Measurements from ENCODE around the gene KIF3A.

Gene KIF3A

DNA sequence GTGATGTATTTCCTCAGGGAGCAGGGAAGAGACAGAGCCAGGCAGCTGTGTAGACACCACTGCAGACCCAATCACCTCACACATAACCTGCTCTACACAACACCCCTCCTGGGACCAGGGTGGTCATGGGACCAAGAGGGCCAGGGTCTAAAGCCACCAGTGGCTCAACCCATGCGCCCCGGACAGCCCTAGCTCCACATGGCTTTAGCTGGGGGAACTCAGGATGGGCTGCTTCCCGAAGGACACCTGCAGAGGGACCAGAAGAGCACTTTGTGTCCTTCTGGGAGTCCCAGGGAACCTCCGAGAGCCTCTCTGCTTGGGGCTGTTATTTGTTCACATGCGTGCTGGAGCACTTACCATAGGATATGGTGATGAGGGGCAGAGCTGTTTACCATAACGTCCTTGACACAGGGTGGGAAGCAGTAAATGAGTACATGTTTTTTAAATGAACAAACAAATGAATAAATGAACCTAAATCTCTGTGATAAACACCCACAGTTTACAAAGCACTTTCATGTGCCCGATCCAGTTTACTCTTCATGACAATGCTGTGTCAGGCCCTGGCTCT is 27.4 kb upstream of the KIF3A start:
- Histone ChIP-seq H3K9me3 (ENCODE audit: control insufficient read depth, insufficient read depth, low read depth, low read length) (no peaks in the 10 kb centered on the region), H3K4me3 (ENCODE audit: low read depth, low read length) (no peak overlapping the region), H3K36me3 (ENCODE audit: control insufficient read depth in 2 of 2, insufficient read depth in 1 of 2, low read length in 2 of 2) (peaks cover 4 to 64% of the 10 kb centered on the region in 2 experiments; a peak in 2 of 3 replicates), H3K27ac (ENCODE audit: extremely low read depth, low read depth, low read length) (no peak overlapping the region), H3K4me1 (ENCODE audit: control insufficient read depth, insufficient read depth, low read length) (no peaks in the 10 kb centered on the region)
- POLR2A ChIA-PET, result no interaction called here
- TF ChIP-seq ZNF10 (tag by site-specific recombination; IDR thresholded peaks at IDR 0.05) (no peak), ZNF792 (tag by site-specific recombination; IDR thresholded peaks at IDR 0.05) (no peak), ZNF138 (tag by site-specific recombination; IDR thresholded peaks at IDR 0.05; ENCODE audit: borderline replicate concordance) (no peak), ZEB2 (tag by site-specific recombination; IDR thresholded peaks at IDR 0.05) (no peak), ZNF704 (tag by site-specific recombination; IDR thresholded peaks at IDR 0.05) (no peak), ZNF664 (tag by site-specific recombination; IDR thresholded peaks at IDR 0.05) (no peak), ZNF843 (tag by site-specific recombination; IDR thresholded peaks at IDR 0.05) (no peak), ZNF169 (tag by site-specific recombination; IDR thresholded peaks at IDR 0.05) (no peak), SCRT1 (tag by site-specific recombination; IDR thresholded peaks at IDR 0.05; ENCODE audit: borderline replicate concordance) (no peak), OVOL3 (tag by site-specific recombination; IDR thresholded peaks at IDR 0.05) (no peak), REST (tag by site-specific recombination; IDR thresholded peaks at IDR 0.05) (no peak), ZNF214 (tag by site-specific recombination; IDR thresholded peaks at IDR 0.05; ENCODE audit: borderline replicate concordance) (no peak), ZNF791 (tag by site-specific recombination; IDR thresholded peaks at IDR 0.05) (no peak), ZNF211 (tag by site-specific recombination; IDR thresholded peaks at IDR 0.05; ENCODE audit: low read depth) (no peak)
- TF ChIP-seq, protein P1, sequence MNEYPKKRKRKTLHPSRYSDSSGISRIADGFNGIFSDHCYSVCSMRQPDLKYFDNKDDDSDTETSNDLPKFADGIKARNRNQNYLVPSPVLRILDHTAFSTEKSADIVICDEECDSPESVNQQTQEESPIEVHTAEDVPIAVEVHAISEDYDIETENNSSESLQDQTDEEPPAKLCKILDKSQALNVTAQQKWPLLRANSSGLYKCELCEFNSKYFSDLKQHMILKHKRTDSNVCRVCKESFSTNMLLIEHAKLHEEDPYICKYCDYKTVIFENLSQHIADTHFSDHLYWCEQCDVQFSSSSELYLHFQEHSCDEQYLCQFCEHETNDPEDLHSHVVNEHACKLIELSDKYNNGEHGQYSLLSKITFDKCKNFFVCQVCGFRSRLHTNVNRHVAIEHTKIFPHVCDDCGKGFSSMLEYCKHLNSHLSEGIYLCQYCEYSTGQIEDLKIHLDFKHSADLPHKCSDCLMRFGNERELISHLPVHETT (tag by site-specific recombination; IDR thresholded peaks at IDR 0.05), result no peak
- TF ChIP-seq, protein P2, sequence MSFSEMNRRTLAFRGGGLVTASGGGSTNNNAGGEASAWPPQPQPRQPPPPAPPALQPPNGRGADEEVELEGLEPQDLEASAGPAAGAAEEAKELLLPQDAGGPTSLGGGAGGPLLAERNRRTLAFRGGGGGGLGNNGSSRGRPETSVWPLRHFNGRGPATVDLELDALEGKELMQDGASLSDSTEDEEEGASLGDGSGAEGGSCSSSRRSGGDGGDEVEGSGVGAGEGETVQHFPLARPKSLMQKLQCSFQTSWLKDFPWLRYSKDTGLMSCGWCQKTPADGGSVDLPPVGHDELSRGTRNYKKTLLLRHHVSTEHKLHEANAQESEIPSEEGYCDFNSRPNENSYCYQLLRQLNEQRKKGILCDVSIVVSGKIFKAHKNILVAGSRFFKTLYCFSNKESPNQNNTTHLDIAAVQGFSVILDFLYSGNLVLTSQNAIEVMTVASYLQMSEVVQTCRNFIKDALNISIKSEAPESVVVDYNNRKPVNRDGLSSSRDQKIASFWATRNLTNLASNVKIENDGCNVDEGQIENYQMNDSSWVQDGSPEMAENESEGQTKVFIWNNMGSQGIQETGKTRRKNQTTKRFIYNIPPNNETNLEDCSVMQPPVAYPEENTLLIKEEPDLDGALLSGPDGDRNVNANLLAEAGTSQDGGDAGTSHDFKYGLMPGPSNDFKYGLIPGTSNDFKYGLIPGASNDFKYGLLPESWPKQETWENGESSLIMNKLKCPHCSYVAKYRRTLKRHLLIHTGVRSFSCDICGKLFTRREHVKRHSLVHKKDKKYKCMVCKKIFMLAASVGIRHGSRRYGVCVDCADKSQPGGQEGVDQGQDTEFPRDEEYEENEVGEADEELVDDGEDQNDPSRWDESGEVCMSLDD (tag by site-specific recombination; IDR thresholded peaks at IDR 0.05), result no peak
- TF ChIP-seq, protein P3, sequence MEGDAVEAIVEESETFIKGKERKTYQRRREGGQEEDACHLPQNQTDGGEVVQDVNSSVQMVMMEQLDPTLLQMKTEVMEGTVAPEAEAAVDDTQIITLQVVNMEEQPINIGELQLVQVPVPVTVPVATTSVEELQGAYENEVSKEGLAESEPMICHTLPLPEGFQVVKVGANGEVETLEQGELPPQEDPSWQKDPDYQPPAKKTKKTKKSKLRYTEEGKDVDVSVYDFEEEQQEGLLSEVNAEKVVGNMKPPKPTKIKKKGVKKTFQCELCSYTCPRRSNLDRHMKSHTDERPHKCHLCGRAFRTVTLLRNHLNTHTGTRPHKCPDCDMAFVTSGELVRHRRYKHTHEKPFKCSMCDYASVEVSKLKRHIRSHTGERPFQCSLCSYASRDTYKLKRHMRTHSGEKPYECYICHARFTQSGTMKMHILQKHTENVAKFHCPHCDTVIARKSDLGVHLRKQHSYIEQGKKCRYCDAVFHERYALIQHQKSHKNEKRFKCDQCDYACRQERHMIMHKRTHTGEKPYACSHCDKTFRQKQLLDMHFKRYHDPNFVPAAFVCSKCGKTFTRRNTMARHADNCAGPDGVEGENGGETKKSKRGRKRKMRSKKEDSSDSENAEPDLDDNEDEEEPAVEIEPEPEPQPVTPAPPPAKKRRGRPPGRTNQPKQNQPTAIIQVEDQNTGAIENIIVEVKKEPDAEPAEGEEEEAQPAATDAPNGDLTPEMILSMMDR (tag by site-specific recombination; IDR thresholded peaks at IDR 0.05), result no peak
- CTCF ChIA-PET, result interaction anchor here (1.0 to 1.4 kb wide), 2 partner anchors 10 to 177 kb away, joined by 3 read pairs; no protein-coding TSS in a partner anchor

Measured in HEK293 (cell line).